Keratinocyte (primary cell): Measurements from ENCODE around the gene SHISA5. TPM values are rescaled to one million over a fixed set of nuclear protein-coding genes. Genes with fewer than 3 reads are reported as not detected.

Experiments used
- DNase-seq: peaks from one replicate; pipeline ENCODE4 v3.0.0-alpha.2; 2011; ENCODE audit warnings: low read depth, missing footprints, low spot score
- FAIRE-seq: peaks from 2 replicates; lab custom pipeline; 2011; peaks lifted over from hg19 to GRCh38; lab: Jason Lieb, UNC
- H2AFZ ChIP-seq: 2 replicates; pipeline ENCODE4 v1.6.0; 2012; ENCODE audit warnings: low read length, control low read depth, inconsistent platforms; ENCODE audit not compliant: control insufficient read depth
- H3K27ac ChIP-seq: 2 replicates; pipeline ENCODE4 v1.5.1; 2011; ENCODE audit warnings: low read length; ENCODE audit not compliant: control insufficient read depth, insufficient read depth
- H3K27me3 ChIP-seq: 3 replicates; pipeline ENCODE4 v1.6.0; 2011; ENCODE audit warnings: low read length; ENCODE audit not compliant: control insufficient read depth, insufficient read depth; ENCODE audit errors: extremely low read depth
- H3K36me3 ChIP-seq, 2 experiments: 2 replicates in 1 of 2; 3 replicates in 1 of 2; pipeline ENCODE4 v1.5.1; 2011; ENCODE audit warnings: low read length in 2 of 2, mild to moderate bottlenecking in 1 of 2; ENCODE audit not compliant: control insufficient read depth in 2 of 2, insufficient read depth in 2 of 2; ENCODE audit errors: extremely low read depth in 1 of 2
- H3K4me1 ChIP-seq: 3 replicates; pipeline ENCODE4 v1.5.1; 2011; ENCODE audit warnings: low read length; ENCODE audit not compliant: control insufficient read depth, insufficient read depth; ENCODE audit errors: extremely low read depth
- H3K4me2 ChIP-seq: 3 replicates; pipeline ENCODE4 v1.6.0; 2011; ENCODE audit warnings: low read depth, low read length; ENCODE audit not compliant: control insufficient read depth, insufficient read depth; ENCODE audit errors: extremely low read depth
- H3K4me3 ChIP-seq, 3 experiments: fragments of 200-600 bp in 1 of 3; sonication (generic) in 1 of 3; 2 replicates in 2 of 3; 3 replicates in 1 of 3; pipeline ENCODE4 v1.5.1; 2011 to 2016; ENCODE audit warnings: low read length in 3 of 3, mild to moderate bottlenecking in 3 of 3, control low read depth in 2 of 3, inconsistent platforms in 1 of 3, low read depth in 1 of 3, mixed read lengths in 1 of 3, mixed run types in 1 of 3, moderate library complexity in 1 of 3; ENCODE audit not compliant: control insufficient read depth in 2 of 3, insufficient read depth in 2 of 3; ENCODE audit errors: extremely low read depth in 1 of 3
- H3K79me2 ChIP-seq: 2 replicates; pipeline ENCODE4 v1.6.0; 2012; ENCODE audit warnings: low read length; ENCODE audit not compliant: control insufficient read depth, insufficient read depth
- H3K9ac ChIP-seq: 3 replicates; pipeline ENCODE4 v1.6.0; 2011; ENCODE audit warnings: low read length; ENCODE audit not compliant: control insufficient read depth, insufficient read depth; ENCODE audit errors: extremely low read depth
- H3K9me1 ChIP-seq: 3 replicates; pipeline ENCODE4 v1.6.0; 2011; ENCODE audit warnings: low read length; ENCODE audit not compliant: control insufficient read depth, insufficient read depth; ENCODE audit errors: extremely low read depth
- H3K9me3 ChIP-seq: 2 replicates; pipeline ENCODE4 v1.5.1; 2012; ENCODE audit warnings: low read depth, low read length; ENCODE audit not compliant: control insufficient read depth
- H4K20me1 ChIP-seq: 3 replicates; pipeline ENCODE4 v1.6.0; 2011; ENCODE audit warnings: low read length; ENCODE audit not compliant: control insufficient read depth, insufficient read depth; ENCODE audit errors: extremely low read depth
- CTCF ChIP-seq, 3 experiments: IDR thresholded peaks in 1 of 3; conservative IDR thresholded peaks in 1 of 3; optimal IDR thresholded peaks in 1 of 3; 2 replicates in 2 of 3; 3 replicates in 1 of 3; pipeline versions ENCODE3 to v1.5.1; 2011; ENCODE audit warnings: low read length in 3 of 3, mild to moderate bottlenecking in 3 of 3, moderate library complexity in 2 of 3, control low read depth in 1 of 3, inconsistent platforms in 1 of 3; ENCODE audit not compliant: insufficient read depth in 2 of 3; ENCODE audit errors: extremely low read depth in 1 of 3
- EZH2 ChIP-seq: IDR thresholded peaks from one replicate; pipeline ENCODE4 v1.6.1; 2012; ENCODE audit warnings: inconsistent platforms, mild to moderate bottlenecking, low read length, moderate library complexity
- dilution Hi-C: fragments of 300-500 bp; cut with MboI; formaldehyde crosslinking; loops from one replicate; pipeline ENCODE4 v1.7.0; 2020; ENCODE audit warnings: low sequenced_read_pairs; ENCODE audit not compliant: extremely low pct_ligation_motif_present
- polyA minus RNA-seq, 3 experiments: library from RNA; depleted of rRNA, polyadenylated mRNA; stranded (reverse); fragments of >200 nt; gene quantifications; 1 replicate in 1 of 3; 2 replicates in 1 of 3; 3 replicates in 1 of 3; pipeline ENCODE4 v1.2.3, GENCODE V29; 2011
- polyA plus RNA-seq, 5 experiments: library from polyadenylated mRNA; depleted of rRNA in 3 of 5; stranded (reverse) in 3 of 5; stranded (forward) in 1 of 5; unstranded in 1 of 5; fragments of >200 nt; gene quantifications; 1 replicate in 1 of 5; 2 replicates in 3 of 5; 3 replicates in 1 of 5; pipeline versions ENCODE4 v1.2.1 to v1.2.3, GENCODE V29; 2011 to 2012; ENCODE audit warnings: missing spikeins in 2 of 5, low read depth in 1 of 5, low replicate concordance in 1 of 5

SHISA5 gene
- 94.4 to 159 TPM (median 95.5 TPM) in 3 replicates for polyA plus RNA-seq
- 15.8 TPM for polyA plus RNA-seq (2011; ENCODE audit: low read depth)
- 123 and 181 TPM in 2 replicates for polyA plus RNA-seq (2011; cell fraction: cytosol; rRNA removed)
- 73.3 and 94.4 TPM in 2 replicates for polyA plus RNA-seq (2011; cell fraction: nucleus; rRNA removed)
- polyA plus RNA-seq (2012; ENCODE audit: low replicate concordance) = 62.3 and 188 TPM in 2 replicates
- polyA minus RNA-seq = 120 to 289 TPM (median 147 TPM) in 3 replicates
- 189 TPM for polyA minus RNA-seq (2011; cell fraction: cytosol; rRNA and poly(A)+ RNA removed)
- polyA minus RNA-seq (2011; cell fraction: nucleus; rRNA and poly(A)+ RNA removed) = 35.5 and 38.2 TPM in 2 replicates

- DNase-seq = no peak
- dilution Hi-C loops = no loop called here
- no peak for FAIRE-seq
- Histone ChIP-seq H2AFZ (peak within 1 kb of the TSS; percentile 74), H3K27ac (no peak within 1 kb of the TSS), H4K20me1 (no peaks in the 10 kb centered on the region), H3K4me3 (peak within 1 kb of the TSS; percentile 61 to 64 (median 62)), H3K9ac (peak within 1 kb of the TSS; percentile 69), H3K36me3 (no peaks in the 10 kb centered on the region), H3K9me3 (no peaks in the 10 kb centered on the region), H3K4me1 (peaks cover 40% of the 10 kb centered on the region), H3K9me1 (no peaks in the 10 kb centered on the region), H3K79me2 (no peaks in the 10 kb centered on the region), H3K27me3 (no peaks in the 10 kb centered on the region), H3K4me2 (peak within 1 kb of the TSS; percentile 88)
- TF ChIP-seq CTCF (optimal IDR thresholded peaks at IDR 0.05 in 1 of 3, IDR thresholded peaks at IDR 0.05 in 1 of 3, conservative IDR thresholded peaks at IDR 0.05 in 1 of 3; ENCODE audit: extremely low read depth in 1 of 3, insufficient read depth in 2 of 3, low read length in 3 of 3) = no peak
- TF ChIP-seq EZH2 = no peak
Measured at GRCh38 chr3:48504051-48504946, at the start of gene SHISA5. SHISA5 (minus strand) TSS chr3:48504174; CDS start chr3:48504094, 80 bp downstream.

GRCh38 chr3:48553361-48553760, 49.4 kb upstream of the SHISA5 start:
- H3K4me2 ChIP-seq = no peak overlapping the region
- H3K4me1 ChIP-seq = peaks cover 20% of the 10 kb centered on the region
- TF ChIP-seq CTCF (optimal IDR thresholded peaks at IDR 0.05 in 1 of 3, IDR thresholded peaks at IDR 0.05 in 1 of 3, conservative IDR thresholded peaks at IDR 0.05 in 1 of 3; ENCODE audit: extremely low read depth in 1 of 3, insufficient read depth in 2 of 3, low read length in 3 of 3) (no peak), EZH2 (no peak)
- no peaks in the 10 kb centered on the region for H3K9me1 ChIP-seq
- dilution Hi-C loops = no loop called here
- H2AFZ ChIP-seq = no peak overlapping the region
- DNase-seq = no peak
- no peaks in the 10 kb centered on the region for H3K9me3 ChIP-seq
- H3K79me2 ChIP-seq = no peaks in the 10 kb centered on the region
- no peak for FAIRE-seq
- no peak overlapping the region for H3K9ac ChIP-seq
- H4K20me1 ChIP-seq = no peaks in the 10 kb centered on the region
- no peak overlapping the region for H3K27ac ChIP-seq
- H3K27me3 ChIP-seq = no peaks in the 10 kb centered on the region
- no peak overlapping the region for H3K4me3 ChIP-seq
- H3K36me3 ChIP-seq = peaks cover 12 to 23% of the 10 kb centered on the region in 2 experiments
